HG03520 (cell line): Measurements from ENCODE around the gene PTK6.
"Not testable (repeated sequence)": the region's sequence is repeated elsewhere in the genome, so short reads cannot be mapped to it uniquely, and the experiment has no call there.

Experiments
- ATAC-seq: cut with Tn5 transposase; IDR thresholded peaks from one replicate; pipeline ENCODE4 v1.9.1; 2021; ENCODE audit warnings: mild to moderate bottlenecking, moderate library complexity; ENCODE audit not compliant: unreplicated experiment

PTK6 gene

GRCh38 chr20:63517376-63518309, 19.5 kb downstream of the PTK6 start:
- ATAC-seq = no peak

GRCh38 chr20:63514520-63514919, 22.7 kb downstream of the PTK6 start:
- not testable (repeated sequence) for ATAC-seq

GRCh38 chr20:63513207-63513606, 24.0 kb downstream of the PTK6 start:
- no peak for ATAC-seq

- no peak for ATAC-seq
These were observed 28.1 kb downstream of the PTK6 start for GRCh38 chr20:63509088-63509564.

- ATAC-seq = no peak
These were observed 29.0 kb downstream of the PTK6 start for GRCh38 chr20:63508072-63508768.

GRCh38 chr20:63507083-63507743, 30.0 kb downstream of the PTK6 start:
- ATAC-seq = no peak

GRCh38 chr20:63505723-63506122, 31.5 kb downstream of the PTK6 start:
- no peak for ATAC-seq

GRCh38 chr20:63505281-63505680, 31.9 kb downstream of the PTK6 start:
- no peak for ATAC-seq

GRCh38 chr20:63504642-63505041, 32.5 kb downstream of the PTK6 start:
- no peak for ATAC-seq

GRCh38 chr20:63503524-63503923, 33.7 kb downstream of the PTK6 start:
- no peak for ATAC-seq

GRCh38 chr20:63502671-63503172, 34.5 kb downstream of the PTK6 start:
- no peak for ATAC-seq

GRCh38 chr20:63501818-63502670, 35.1 kb downstream of the PTK6 start:
- ATAC-seq = no peak

- no peak for ATAC-seq
These were observed 36.0 kb downstream of the PTK6 start for GRCh38 chr20:63500902-63501817.

- ATAC-seq = no peak
These were observed 36.9 kb downstream of the PTK6 start for GRCh38 chr20:63500151-63500901.

- no peak for ATAC-seq
These were observed 37.7 kb downstream of the PTK6 start for GRCh38 chr20:63499338-63499969.

- ATAC-seq = no peak
These were observed 38.2 kb downstream of the PTK6 start, which contains the start of gene EEF1A2 for GRCh38 chr20:63498960-63499337. Gene EEF1A2, minus strand, starts transcription at chr20:63499083. Its CDS starts 1,320 bp downstream, at chr20:63497763.

GRCh38 chr20:63497946-63498935, 38.9 kb downstream of the PTK6 start:
- no peak for ATAC-seq
